PC-9 (cell line): ENCODE measurements around the gene OR6C4. TPM values are rescaled to one million over a fixed set of nuclear protein-coding genes. Genes with fewer than 3 reads are reported as not detected.
"Not testable (repeated sequence)": the region's sequence is repeated elsewhere in the genome, so short reads cannot be mapped to it uniquely, and the experiment has no call there.

Experiments
- BruUV-seq: library from RNA; stranded (reverse); fragments of 400-500 nt; replicated peaks from 2 replicates; lab custom pipeline; 2021; lab: Mats Ljungman, UMichigan
- CTCF ChIA-PET: fragments of 300-600 bp; sonication (Branson Sonifier 250); formaldehyde crosslinking; loops from one replicate; lab custom pipeline; 2022; ENCODE audit warnings: antibody characterized with exemption; lab: Charles Lee
- POLR2A ChIA-PET: fragments of 300-600 bp; sonication (Branson Sonifier 250); formaldehyde crosslinking; loops from one replicate; lab custom pipeline; 2022; ENCODE audit warnings: antibody characterized with exemption; ENCODE audit not compliant: unreplicated experiment; lab: Charles Lee
- DNase-seq, 2 experiments: peaks; one replicate each; pipeline versions ENCODE4 v3.0.0 to v3.0.0-alpha.2; 2015 to 2022; ENCODE audit warnings: mixed read lengths in 1 of 2
- H2AFZ ChIP-seq: fragments of 200-600 bp; sonication (generic); 2 replicates; pipeline ENCODE4 v1.8.1; 2017; ENCODE audit warnings: antibody characterized with exemption
- H3F3A ChIP-seq: fragments of 200-600 bp; sonication (generic); 2 replicates; pipeline ENCODE4 v1.8.1; 2017; ENCODE audit warnings: antibody characterized with exemption, mild to moderate bottlenecking, low read depth; ENCODE audit not compliant: insufficient read depth
- H3K27ac ChIP-seq: fragments of 200-600 bp; sonication (generic); 2 replicates; pipeline ENCODE4 v1.6.1; 2016; ENCODE audit warnings: mixed run types
- H3K27me3 ChIP-seq: fragments of 200-600 bp; sonication (generic); 2 replicates; pipeline ENCODE4 v1.6.1; 2016; ENCODE audit warnings: low read depth, mixed run types; ENCODE audit not compliant: insufficient read depth
- H3K36me3 ChIP-seq: fragments of 200-600 bp; sonication (generic); 2 replicates; pipeline ENCODE4 v1.6.1; 2016; ENCODE audit warnings: low read depth, mixed run types
- H3K4me1 ChIP-seq: fragments of 200-600 bp; sonication (generic); replicated peaks from 2 replicates; pipeline ENCODE4 v1.6.1; 2016; ENCODE audit warnings: mixed run types; ENCODE audit not compliant: insufficient read depth
- H3K4me2 ChIP-seq: fragments of 200-600 bp; sonication (generic); 2 replicates; pipeline ENCODE4 v1.6.1; 2017; ENCODE audit warnings: mixed run types
- H3K4me3 ChIP-seq: fragments of 200-600 bp; sonication (generic); 2 replicates; pipeline ENCODE4 v1.6.1; 2016; ENCODE audit warnings: mixed run types
- H3K79me2 ChIP-seq: fragments of 200-600 bp; sonication (generic); 2 replicates; pipeline ENCODE4 v1.6.1; 2017; ENCODE audit warnings: low read depth, mixed run types
- H3K9me2 ChIP-seq: fragments of 200-600 bp; sonication (generic); 2 replicates; pipeline ENCODE4 v1.8.1; 2017; ENCODE audit warnings: mild to moderate bottlenecking; ENCODE audit not compliant: insufficient read depth
- H3K9me3 ChIP-seq: fragments of 200-600 bp; sonication (generic); 2 replicates; pipeline ENCODE4 v1.8.1; 2016; ENCODE audit warnings: low read depth; ENCODE audit not compliant: insufficient read depth
- H4K20me1 ChIP-seq: fragments of 200-600 bp; sonication (generic); 2 replicates; pipeline ENCODE4 v1.8.1; 2017; ENCODE audit not compliant: insufficient read depth
- CTCF ChIP-seq: fragments of 200-600 bp; sonication (generic); conservative IDR thresholded peaks from 2 replicates; pipeline ENCODE4 v1.6.1; 2017; ENCODE audit warnings: mixed run types, antibody characterized with exemption, mild to moderate bottlenecking, moderate library complexity
- EZH2 ChIP-seq: fragments of 200-600 bp; sonication (generic); IDR thresholded peaks from 2 replicates; pipeline ENCODE4 v1.8.0; 2017; ENCODE audit warnings: antibody characterized with exemption, low read depth
- intact Hi-C: fragments of 100-400 bp; cut with micrococcal nuclease; formaldehyde crosslinking; loops from one replicate; pipeline ENCODE4 v1.10.0; 2022; ENCODE audit not compliant: unreplicated experiment
- total RNA-seq: library from RNA; stranded (reverse); gene quantifications from 2 replicates; pipeline ENCODE4 v1.2.3, GENCODE V29; 2021

Gene OR6C4
- total RNA-seq, 1 experiment from 2014 or later = not detected

GRCh38 chr12:55515696-55516095, 33.7 kb upstream of the OR6C4 start:
- CTCF ChIA-PET = no interaction called here
- Histone ChIP-seq H3K36me3 (no peaks in the 10 kb centered on the region), H2AFZ (no peak overlapping the region), H3K4me2 (no peak overlapping the region), H3K27ac (no peak overlapping the region), H3K9me3 (no peaks in the 10 kb centered on the region), H4K20me1 (no peaks in the 10 kb centered on the region), H3K9me2 (no peaks in the 10 kb centered on the region), H3F3A (no peaks in the 10 kb centered on the region), H3K4me1 (no peaks in the 10 kb centered on the region), H3K4me3 (no peak overlapping the region), H3K79me2 (no peaks in the 10 kb centered on the region), H3K27me3 (no peaks in the 10 kb centered on the region)
- intact Hi-C loops = no loop called here
- DNase-seq = no peak
- peak; percentile 46; the same call in 1 of the 2 replicates for TF ChIP-seq CTCF
- no peak for TF ChIP-seq EZH2
- BruUV-seq = no TSS peak
- POLR2A ChIA-PET = no interaction called here

- POLR2A ChIA-PET = no interaction called here
- H3F3A ChIP-seq = no peaks in the 10 kb centered on the region
- H3K9me3 ChIP-seq = no peaks in the 10 kb centered on the region
- TF ChIP-seq CTCF (no peak), EZH2 (no peak)
- no peak overlapping the region for H3K4me2 ChIP-seq
- no peak for DNase-seq
- no peaks in the 10 kb centered on the region for H3K9me2 ChIP-seq
- no peak overlapping the region for H3K27ac ChIP-seq
- CTCF ChIA-PET = no interaction called here
- intact Hi-C loops = no loop called here
- H3K4me3 ChIP-seq = no peak overlapping the region
- no peaks in the 10 kb centered on the region for H3K27me3 ChIP-seq
- H4K20me1 ChIP-seq = no peaks in the 10 kb centered on the region
- no peaks in the 10 kb centered on the region for H3K4me1 ChIP-seq
- H3K79me2 ChIP-seq = no peaks in the 10 kb centered on the region
- H3K36me3 ChIP-seq = no peaks in the 10 kb centered on the region
- no peak overlapping the region for H2AFZ ChIP-seq
- no TSS peak for BruUV-seq
These were observed 33.0 kb upstream of the OR6C4 start for GRCh38 chr12:55516391-55516790.

DNA sequence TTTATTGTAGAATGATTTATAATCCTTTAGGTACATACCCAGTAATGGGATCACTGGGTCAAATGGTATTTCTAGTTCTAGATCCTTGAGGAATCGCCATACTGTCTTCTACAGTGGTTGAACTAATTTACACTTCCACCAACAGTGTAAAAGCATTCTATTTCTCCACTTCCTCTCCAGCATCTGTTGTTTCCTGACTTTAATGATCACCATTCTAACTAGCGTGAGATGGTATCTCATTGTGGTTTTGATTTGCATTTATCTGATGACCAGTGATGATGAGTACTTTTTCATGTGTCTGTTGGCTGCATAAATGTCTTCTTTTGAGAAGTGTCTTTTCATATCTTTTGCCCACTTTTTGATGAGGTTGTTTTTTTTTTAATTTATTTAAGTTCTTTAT, 1.2 kb upstream of the OR6C4 start:
- H3K4me1 ChIP-seq, POLR2A ChIA-PET, H3K79me2 ChIP-seq, H3K27ac ChIP-seq, H3K4me3 ChIP-seq, H3K4me2 ChIP-seq, H3K9me2 ChIP-seq, BruUV-seq, H3K9me3 ChIP-seq, DNase-seq, intact Hi-C loops, H3F3A ChIP-seq, H3K27me3 ChIP-seq, H3K36me3 ChIP-seq, H4K20me1 ChIP-seq, H2AFZ ChIP-seq, CTCF ChIA-PET: not testable (repeated sequence)

DNA sequence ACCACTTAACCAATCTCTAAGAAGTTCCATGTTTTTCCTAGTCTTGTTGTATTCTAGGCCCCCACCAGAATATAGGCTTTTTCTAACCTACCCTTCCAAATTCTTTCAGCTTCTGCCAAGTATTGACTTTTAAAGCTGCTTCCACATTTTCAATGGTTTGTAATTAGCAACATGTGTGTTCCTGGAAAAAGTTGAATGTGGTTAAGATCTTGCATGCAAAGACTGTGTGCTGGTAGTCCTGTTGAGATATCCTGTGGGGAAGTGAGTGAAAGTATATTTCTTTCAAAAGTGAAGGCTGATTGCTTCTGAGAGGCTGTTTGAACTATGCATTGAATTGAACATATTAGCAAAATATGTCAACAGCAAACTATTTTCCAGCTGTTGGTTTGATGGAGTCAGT, 646 bp upstream of the OR6C4 start:
- no peak for DNase-seq
- Histone ChIP-seq H3F3A (no peaks in the 10 kb centered on the region), H3K9me3 (no peaks in the 10 kb centered on the region), H3K27me3 (peaks cover 1% of the 10 kb centered on the region; the same call in 1 of the 2 replicates), H4K20me1 (no peaks in the 10 kb centered on the region), H3K4me3 (no peak overlapping the region), H3K36me3 (no peaks in the 10 kb centered on the region), H3K27ac (no peak overlapping the region), H3K4me2 (no peak overlapping the region), H3K4me1 (no peaks in the 10 kb centered on the region), H3K9me2 (no peaks in the 10 kb centered on the region), H3K79me2 (no peaks in the 10 kb centered on the region), H2AFZ (no peak overlapping the region)
- intact Hi-C loops = no loop called here
- BruUV-seq = no TSS peak
- no peak for TF ChIP-seq CTCF
- TF ChIP-seq EZH2 = no peak
- ChIA-PET CTCF (no interaction called here), POLR2A (no interaction called here)
